ENCODE results near the gene APRT. TPM values are rescaled to one million over a fixed set of nuclear protein-coding genes. Genes with fewer than 3 reads are reported as not detected.
A peak's percentile ranks its signal among the peaks of the same experiment; 100 is the strongest.

The APRT gene
- total and polyA plus RNA-seq, 5 experiments from 2014 or later: 174 to 492 (median 428) TPM

DNA sequence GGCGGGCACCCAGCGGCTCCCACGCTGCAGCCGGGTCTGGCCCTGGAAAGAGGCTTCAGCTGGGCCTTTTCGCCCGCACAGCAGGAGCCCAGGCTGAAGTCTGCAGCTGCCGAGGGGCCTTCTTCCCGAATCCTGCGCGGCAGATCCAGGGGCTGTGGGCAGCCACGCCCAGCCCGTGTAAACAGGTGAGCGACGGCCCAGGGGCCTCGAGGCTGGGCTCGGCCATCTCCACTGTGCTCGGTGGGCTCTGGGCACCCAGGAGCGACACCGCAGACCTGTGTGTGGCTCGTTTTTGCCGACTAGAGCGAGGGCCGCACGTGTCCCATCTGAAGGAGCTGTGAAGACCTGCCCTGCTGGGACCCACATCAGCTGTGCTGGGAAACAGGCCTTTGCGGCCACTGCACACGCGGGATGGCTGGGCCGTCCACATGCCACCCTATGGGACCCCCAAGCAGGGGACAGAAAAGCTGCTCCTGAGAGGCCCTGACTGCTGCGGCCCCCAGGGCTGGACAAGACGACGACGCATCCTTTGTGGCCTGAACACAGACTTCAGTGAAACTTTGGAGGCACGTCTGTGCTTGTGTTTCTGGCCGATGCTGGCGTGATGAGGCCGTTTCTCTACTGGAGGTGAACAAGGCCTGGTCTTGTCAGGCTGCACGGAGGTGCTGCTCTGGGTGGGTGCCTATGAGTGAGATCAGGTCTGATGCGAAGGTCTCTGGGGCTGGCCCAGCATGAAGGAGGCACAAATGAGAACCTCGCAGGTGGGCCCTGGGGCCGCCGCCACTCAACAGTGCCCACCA is 5.2 kb upstream of the APRT start:
- Mint-ChIP-seq H3K27me3 (no peaks in the 10 kb centered on the region), H3K27ac (no peak overlapping the region), H3K4me1 (peaks cover under 1 to 7% (median 4%) of the 10 kb centered on the region in 4 donors), H3K9me3 (no peaks in the 10 kb centered on the region), H3K36me3 (peaks cover 0 to 3% (median 0%) of the 10 kb centered on the region in 3 donors), H3K4me3 (no peak overlapping the region)
- ATAC-seq: no peak
- POLR2A ChIA-PET: interaction anchor here (1.0 to 2.7 kb wide), 2 partner anchors 41 to 401 kb away, joined by 3 to 11 read pairs; partner anchors contain the start of genes GALNS, TRAPPC2L and ZNF778
- no peak for DNase-seq

DNA sequence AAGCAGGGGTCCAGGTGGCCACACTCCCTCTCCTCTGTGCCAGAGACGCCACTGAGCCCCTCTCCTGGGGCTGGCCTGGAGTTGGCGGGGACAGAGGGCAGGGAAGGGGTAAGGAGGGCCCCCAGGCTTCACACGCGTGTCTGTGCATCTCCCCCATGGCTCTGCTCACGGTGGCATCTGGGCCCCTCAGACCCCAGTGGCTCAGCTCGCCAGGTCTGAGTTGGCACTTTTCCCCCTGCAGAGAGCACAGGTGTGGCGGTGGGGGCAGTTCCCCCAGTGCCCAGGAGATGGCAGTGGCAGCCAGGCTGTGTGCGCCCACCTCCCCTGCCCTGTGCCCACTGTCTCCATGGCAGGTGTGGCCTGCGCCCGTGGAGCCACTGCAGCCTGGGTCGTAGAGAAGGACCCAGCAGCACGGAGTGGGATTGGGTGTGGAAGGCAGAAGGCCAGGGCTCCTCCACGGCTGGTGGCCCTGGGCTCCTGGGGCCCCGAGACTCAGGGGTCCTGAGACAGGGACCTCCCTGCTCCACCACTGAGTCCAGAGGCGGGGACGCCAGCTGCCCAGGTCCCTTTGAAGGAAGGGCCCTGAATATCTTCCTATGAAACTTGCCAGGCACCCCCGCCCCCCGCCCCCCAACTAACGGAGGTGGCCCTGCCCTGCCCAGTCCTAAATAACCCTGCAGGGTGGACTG is 4.3 kb upstream of the APRT start:
- peak in 9 of 10 donors; percentile 42 to 77 (median 63) for DNase-seq
- peak overlapping the region in 1 of 10 donors; percentile 48 for H3K4me3 Mint-ChIP-seq
- H3K9me3 Mint-ChIP-seq: no peaks in the 10 kb centered on the region
- H3K27ac Mint-ChIP-seq: no peak overlapping the region
- H3K36me3 Mint-ChIP-seq: peaks cover 0 to 1% (median 0%) of the 10 kb centered on the region in 3 donors
- no peaks in the 10 kb centered on the region for H3K27me3 Mint-ChIP-seq
- ATAC-seq: peak in 1 of 2 donors; percentile 17
- H3K4me1 Mint-ChIP-seq: peaks cover 1 to 9% (median 7%) of the 10 kb centered on the region in 4 donors
- POLR2A ChIA-PET: interaction anchor here (0.9 to 2.7 kb wide), 3 partner anchors 42 to 402 kb away, joined by 3 to 11 read pairs (median 8); partner anchors contain the start of genes GALNS, TRAPPC2L and ZNF778

DNA sequence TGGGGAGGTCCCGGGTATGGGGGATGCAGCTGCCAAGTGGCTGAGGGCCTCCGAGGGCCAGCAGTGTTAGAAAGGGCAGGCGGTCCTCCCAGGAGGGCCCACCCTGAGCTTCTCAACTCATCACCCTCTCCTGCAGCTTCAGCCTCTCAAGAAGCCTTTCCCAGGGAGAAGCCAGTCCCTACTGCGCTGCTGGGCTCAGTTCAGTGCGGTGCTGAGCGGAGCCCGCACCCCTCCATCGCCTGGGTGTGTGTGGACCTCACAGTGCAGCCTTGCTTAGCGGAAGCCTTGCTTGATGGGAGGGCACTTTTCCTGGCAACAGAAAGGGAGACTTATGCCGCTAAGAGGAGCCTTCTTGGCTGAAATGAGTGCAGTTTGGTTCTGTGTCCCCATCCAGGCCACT is 3.5 kb upstream of the APRT start:
- POLR2A ChIA-PET: interaction anchor here (0.9 kb wide), 1 partner anchor 41 kb away, joined by 5 read pairs; the partner anchor contains the start of genes GALNS and TRAPPC2L
- H3K27ac Mint-ChIP-seq: peak overlapping the region in 1 of 10 donors; percentile 7
- H3K4me3 Mint-ChIP-seq: no peak overlapping the region
- no peaks in the 10 kb centered on the region for H3K27me3 Mint-ChIP-seq
- ATAC-seq (no peak), DNase-seq (no peak)
- no peaks in the 10 kb centered on the region for H3K9me3 Mint-ChIP-seq
- H3K36me3 Mint-ChIP-seq: peaks cover 0 to 1% (median 0%) of the 10 kb centered on the region in 3 donors
- H3K4me1 Mint-ChIP-seq: peaks cover 1 to 17% (median 15%) of the 10 kb centered on the region in 4 donors

DNA sequence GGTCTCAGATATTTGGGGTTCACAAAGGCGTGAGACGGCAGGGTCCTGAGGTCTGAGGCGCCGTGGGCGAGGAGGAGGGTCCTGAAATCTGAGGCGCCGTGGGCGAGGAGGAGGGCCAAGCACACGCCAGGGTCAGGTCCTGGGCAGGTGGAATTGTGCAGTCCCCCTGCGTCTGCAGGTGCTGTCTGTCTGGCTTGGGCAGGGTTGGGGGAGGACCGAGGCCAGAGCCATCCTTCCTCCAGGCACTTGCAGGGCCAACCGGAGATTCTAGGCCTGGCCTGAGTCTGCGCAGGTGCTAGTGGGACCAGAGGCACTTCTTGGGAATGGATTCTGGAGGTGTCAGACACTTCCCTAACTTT is 2.4 kb upstream of the APRT start:
- H3K4me3 Mint-ChIP-seq: peak overlapping the region in 6 of 10 donors; percentile 13 to 72 (median 61)
- POLR2A ChIA-PET: interaction anchor here (0.9 to 5.4 kb wide), 3 partner anchors 13 to 43 kb away, joined by 3 to 59 read pairs (median 4); partner anchors contain the start of genes GALNS and TRAPPC2L

DNA sequence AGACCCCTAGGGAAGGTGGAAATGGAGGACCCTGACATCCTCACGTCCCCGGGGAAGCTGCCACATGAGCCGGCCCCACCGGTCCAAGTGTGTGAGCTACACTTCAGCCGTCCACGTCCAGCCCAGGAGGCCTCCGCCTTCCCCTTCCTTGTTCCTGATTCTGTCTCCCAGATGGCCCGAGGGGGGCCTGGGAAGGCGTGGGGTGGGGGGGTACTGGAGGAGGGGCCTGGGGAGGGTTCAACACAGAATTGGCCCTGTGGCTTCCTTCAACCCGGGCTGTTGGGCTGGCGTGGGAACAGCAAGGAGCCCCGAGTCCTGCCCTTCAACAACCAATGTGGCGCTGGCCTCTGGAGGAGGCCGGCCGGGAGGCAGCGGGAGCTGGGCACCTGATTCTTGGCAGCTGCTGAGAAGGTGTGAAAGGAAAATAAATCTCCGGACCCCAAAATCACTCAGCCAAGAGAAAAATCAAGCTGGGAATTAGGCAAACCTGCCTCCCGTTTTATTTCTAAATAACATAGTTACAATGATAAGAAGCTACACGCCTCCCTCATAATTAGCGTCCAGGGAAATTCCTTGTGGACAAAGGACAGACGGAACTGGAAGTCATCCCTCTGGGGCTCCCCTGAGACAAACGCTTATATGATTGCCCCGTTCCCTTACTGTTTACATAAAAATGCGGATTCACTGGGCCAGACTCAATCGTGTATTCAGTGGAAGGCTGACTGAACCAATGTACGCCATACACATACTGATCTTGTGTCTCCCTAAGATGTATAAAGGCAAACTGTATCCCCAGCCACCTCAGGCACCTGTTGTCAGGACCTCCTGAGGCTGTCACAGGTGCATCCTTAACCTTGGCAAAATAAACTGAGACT is 1.8 kb upstream of the APRT start:
- H3K9me3 Mint-ChIP-seq: no peaks in the 10 kb centered on the region
- no peak overlapping the region for H3K27ac Mint-ChIP-seq
- peak overlapping the region in 9 of 10 donors; percentile 13 to 84 (median 59) for H3K4me3 Mint-ChIP-seq
- peaks cover 0 to 8% (median 1%) of the 10 kb centered on the region in 3 donors for H3K36me3 Mint-ChIP-seq
- peaks cover 1 to 26% (median 22%) of the 10 kb centered on the region in 4 donors for H3K4me1 Mint-ChIP-seq
- DNase-seq: no peak
- no peak for ATAC-seq
- POLR2A ChIA-PET: interaction anchor here (0.9 to 5.4 kb wide), 6 partner anchors 12 to 404 kb away, joined by 3 to 59 read pairs (median 8); partner anchors contain the start of genes GALNS, PIEZO1, TRAPPC2L and ZNF778
- no peaks in the 10 kb centered on the region for H3K27me3 Mint-ChIP-seq

More for the DNA sequence above, 2.4 kb upstream of the APRT start:
- ATAC-seq (no peak), DNase-seq (no peak)
- no peaks in the 10 kb centered on the region for H3K9me3 Mint-ChIP-seq
- H3K27ac Mint-ChIP-seq: no peak overlapping the region
- peaks cover 1 to 24% (median 22%) of the 10 kb centered on the region in 4 donors for H3K4me1 Mint-ChIP-seq
- peaks cover 0 to 5% (median 1%) of the 10 kb centered on the region in 3 donors for H3K36me3 Mint-ChIP-seq
- no peaks in the 10 kb centered on the region for H3K27me3 Mint-ChIP-seq

DNA sequence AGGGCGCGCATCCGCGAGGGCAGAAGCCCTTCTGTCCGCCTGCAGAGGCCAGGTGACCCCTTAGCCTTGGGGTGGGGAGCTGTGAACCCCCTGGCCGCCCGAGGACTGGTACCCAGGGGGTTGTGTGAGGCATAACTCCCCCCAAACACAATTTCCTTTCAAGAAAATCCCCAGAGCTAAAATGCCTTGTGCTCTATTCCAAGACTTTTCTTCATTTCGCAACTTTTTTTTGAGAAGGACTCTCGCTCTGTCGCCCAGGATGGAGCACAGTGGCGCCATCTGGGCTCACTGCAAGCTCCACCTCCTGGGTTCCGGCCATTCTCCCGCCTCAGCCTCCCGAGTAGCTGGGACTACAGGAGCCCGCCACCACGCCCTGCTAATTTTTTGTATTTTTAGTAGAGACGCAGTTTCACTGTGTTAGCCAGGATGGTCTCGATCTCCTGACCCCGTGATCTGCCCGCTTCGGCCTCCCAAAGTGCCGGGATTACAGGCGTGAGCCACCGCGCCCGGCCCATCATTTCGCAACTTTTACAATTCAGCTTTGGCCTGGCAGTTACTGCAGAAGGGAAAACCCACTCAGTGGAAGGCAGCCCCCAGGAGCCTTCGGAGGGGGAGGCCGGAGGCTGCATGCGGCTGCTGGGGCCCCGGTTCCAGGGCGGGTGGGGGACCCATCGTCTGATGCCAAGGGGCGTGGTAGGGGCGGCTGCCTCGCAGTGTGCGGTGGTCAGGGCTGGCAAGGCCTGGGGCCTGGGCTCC is 963 bp upstream of the APRT start:
- no peaks in the 10 kb centered on the region for H3K9me3 Mint-ChIP-seq

DNA sequence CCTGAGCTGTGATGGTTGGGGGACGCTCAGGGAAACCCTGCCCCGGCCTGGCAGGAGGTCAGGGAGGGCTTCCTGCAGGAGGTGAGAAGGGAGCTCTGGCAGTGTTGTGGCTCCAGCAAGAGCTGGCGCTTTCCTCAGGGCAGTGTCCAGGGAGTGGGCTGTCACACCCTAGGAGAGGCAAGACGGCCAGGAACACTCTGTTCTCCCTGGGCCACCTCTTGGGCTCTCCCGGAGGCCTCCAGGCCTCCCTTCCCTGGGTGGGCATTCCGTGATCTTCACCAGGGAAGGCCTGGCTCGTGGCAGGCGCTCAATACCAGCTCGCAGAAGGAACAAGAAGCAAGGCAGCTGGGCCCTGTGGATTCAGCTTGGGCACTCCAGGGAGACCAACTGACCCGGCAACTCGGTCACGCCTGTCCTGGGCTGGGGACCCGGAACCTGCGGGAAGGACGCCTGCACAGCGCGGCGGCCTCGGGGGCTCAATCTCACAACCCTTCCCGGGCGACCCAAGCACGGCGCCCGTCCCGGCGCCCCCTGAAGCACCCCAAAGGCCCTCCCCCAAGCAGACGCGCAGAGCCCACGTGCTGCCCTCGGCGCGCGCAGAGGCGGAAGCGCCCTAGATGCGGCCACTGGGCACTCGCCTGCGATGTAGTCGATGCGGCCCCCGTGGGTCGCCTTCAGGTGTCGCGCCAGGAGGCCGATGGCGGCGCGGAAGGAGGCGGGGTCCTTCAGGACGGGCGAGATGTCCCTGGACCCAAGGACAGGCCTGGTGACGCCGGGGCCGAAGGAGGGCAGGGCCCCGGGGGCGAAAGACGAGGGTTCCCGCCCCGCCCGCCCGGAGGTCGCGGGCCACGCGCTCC is 588 bp downstream of the APRT start:
- H3K27ac Mint-ChIP-seq: peak overlapping the region; percentile 81 to 99 (median 93)
- H3K27me3 Mint-ChIP-seq: no peaks in the 10 kb centered on the region
- peaks cover 3 to 26% (median 22%) of the 10 kb centered on the region in 4 donors for H3K4me1 Mint-ChIP-seq
- no peaks in the 10 kb centered on the region for H3K9me3 Mint-ChIP-seq
- DNase-seq: peak in 9 of 10 donors; percentile 56 to 81 (median 66)
- H3K4me3 Mint-ChIP-seq: peak overlapping the region; percentile 82 to 97 (median 91)
- H3K36me3 Mint-ChIP-seq: peaks cover 0 to 12% (median 0%) of the 10 kb centered on the region in 3 donors
- POLR2A ChIA-PET: interaction anchor here (0.6 to 5.4 kb wide), 18 partner anchors 8 to 407 kb away, joined by 3 to 59 read pairs (median 7); partner anchors contain the start of genes CDT1, GALNS, PIEZO1 and TRAPPC2L
- ATAC-seq: peak; percentile 64 to 68

More for the DNA sequence above, 963 bp upstream of the APRT start:
- DNase-seq (no peak), ATAC-seq (no peak)
- H3K36me3 Mint-ChIP-seq: peaks cover 0 to 12% (median 1%) of the 10 kb centered on the region in 3 donors
- H3K4me3 Mint-ChIP-seq: peak overlapping the region; percentile 71 to 94 (median 80)
- peak overlapping the region in 7 of 10 donors; percentile 4 to 86 (median 75) for H3K27ac Mint-ChIP-seq
- POLR2A ChIA-PET: interaction anchor here (0.6 to 5.4 kb wide), 19 partner anchors 9 to 428 kb away, joined by 3 to 59 read pairs (median 4); partner anchors contain the start of genes CDT1, GALNS, PIEZO1 and TRAPPC2L
- no peaks in the 10 kb centered on the region for H3K27me3 Mint-ChIP-seq
- peaks cover 1 to 26% (median 22%) of the 10 kb centered on the region in 4 donors for H3K4me1 Mint-ChIP-seq

DNA sequence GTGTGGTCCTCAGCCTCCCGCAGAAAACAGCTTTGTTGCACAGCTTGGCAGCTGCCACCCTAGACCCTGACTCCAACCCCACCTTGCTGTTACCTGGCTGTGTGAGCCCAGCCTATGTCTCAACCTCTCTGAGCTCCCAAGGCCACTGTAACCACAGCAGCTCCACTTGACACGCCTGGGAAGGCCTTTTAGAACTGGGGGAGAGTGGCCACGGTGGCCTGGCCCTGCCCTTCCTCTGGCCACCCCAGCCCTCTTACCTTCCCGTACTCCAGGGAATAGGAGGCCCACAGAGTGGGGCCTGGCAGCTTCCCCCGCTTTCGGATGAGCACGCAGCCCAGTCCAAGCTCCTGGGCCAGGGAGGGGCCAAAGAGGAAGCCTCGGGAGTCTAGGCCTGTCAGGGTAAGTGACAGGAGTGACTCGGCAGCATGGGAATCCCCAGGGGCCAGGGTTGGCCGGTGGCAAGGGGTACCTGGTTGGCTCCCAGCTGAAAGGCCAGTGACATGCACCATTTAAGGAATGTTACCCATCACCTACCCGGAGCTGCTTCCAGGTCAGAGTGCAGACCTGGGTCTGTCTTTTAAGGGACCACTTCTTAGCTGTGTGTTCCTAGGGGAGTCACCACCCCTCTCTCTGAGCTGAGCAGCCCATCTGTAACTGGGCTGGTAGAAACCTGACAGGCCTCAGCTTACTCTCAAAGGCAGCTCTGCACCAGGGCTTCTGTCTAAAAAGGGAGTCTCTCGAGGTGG is 1.4 kb downstream of the APRT start:
- H3K27me3 Mint-ChIP-seq: no peaks in the 10 kb centered on the region
- peak overlapping the region in 8 of 10 donors; percentile 41 to 99 (median 86) for H3K27ac Mint-ChIP-seq
- no peak for ATAC-seq
- peaks cover 3 to 26% (median 22%) of the 10 kb centered on the region in 4 donors for H3K4me1 Mint-ChIP-seq
- H3K4me3 Mint-ChIP-seq: peak overlapping the region; percentile 82 to 97 (median 91)
- POLR2A ChIA-PET: interaction anchor here (0.8 to 5.4 kb wide), 10 partner anchors 7 to 404 kb away, joined by 3 to 59 read pairs (median 20); partner anchors contain the start of genes CDT1, GALNS, PIEZO1 and TRAPPC2L
- H3K36me3 Mint-ChIP-seq: peaks cover 0 to 12% (median 0%) of the 10 kb centered on the region in 3 donors
- no peaks in the 10 kb centered on the region for H3K9me3 Mint-ChIP-seq
- DNase-seq: no peak

DNA sequence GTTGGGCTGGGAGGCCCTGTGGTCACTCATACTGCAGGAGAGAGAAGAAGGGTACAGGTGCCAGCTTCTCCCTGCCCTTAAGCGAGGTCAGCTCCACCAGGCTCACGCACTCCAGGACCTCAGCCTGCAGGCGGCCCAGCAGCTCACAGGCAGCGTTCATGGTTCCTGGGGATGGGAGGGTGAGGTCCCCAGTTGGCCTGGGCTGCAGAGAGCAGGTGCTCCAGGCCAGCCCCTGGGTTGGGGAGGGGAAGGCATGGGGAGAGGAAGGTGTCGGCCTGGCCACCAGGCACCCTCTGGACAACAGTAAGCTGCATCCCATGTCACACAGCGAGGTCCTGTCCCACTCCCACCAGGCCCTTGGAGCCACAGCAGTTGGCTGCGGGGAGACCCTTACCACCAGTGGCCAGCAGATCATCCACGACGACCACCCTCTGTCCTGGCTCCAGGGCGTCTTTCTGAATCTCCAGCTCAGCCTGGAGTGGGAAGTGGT is 2.0 kb downstream of the APRT start:
- ATAC-seq (no peak), DNase-seq (no peak)
- Mint-ChIP-seq H3K36me3 (peaks cover 0 to 12% (median 0%) of the 10 kb centered on the region in 3 donors), H3K27ac (peak overlapping the region in 4 of 10 donors; percentile 37 to 91 (median 60)), H3K27me3 (no peaks in the 10 kb centered on the region), H3K9me3 (no peaks in the 10 kb centered on the region), H3K4me3 (peak overlapping the region in 8 of 10 donors; percentile 33 to 97 (median 90)), H3K4me1 (peaks cover 3 to 26% (median 22%) of the 10 kb centered on the region in 4 donors)
- POLR2A ChIA-PET: interaction anchor here (0.8 to 5.4 kb wide), 7 partner anchors 10 to 405 kb away, joined by 3 to 59 read pairs (median 26); partner anchors contain the start of genes GALNS, PIEZO1 and TRAPPC2L
